Caco-2 (cell line): ENCODE data around the gene ITIH5. TPM values are rescaled to one million over a fixed set of nuclear protein-coding genes. Genes with fewer than 3 reads are reported as not detected.

Source experiments
- BruUV-seq: library from RNA; stranded (reverse); fragments of 400-500 nt; replicated peaks from 2 replicates; lab custom pipeline; 2021; lab: Mats Ljungman, UMichigan
- CTCF ChIA-PET: fragments of 300-600 bp; sonication (Branson Sonifier 250); formaldehyde crosslinking; loops from one replicate; lab custom pipeline; 2022; ENCODE audit warnings: antibody characterized with exemption; lab: Charles Lee
- POLR2A ChIA-PET: fragments of 300-600 bp; sonication (Branson Sonifier 250); formaldehyde crosslinking; loops from one replicate; lab custom pipeline; 2022; ENCODE audit warnings: antibody characterized with exemption; lab: Charles Lee
- DNase-seq, 2 experiments: peaks; one replicate each; pipeline versions ENCODE4 v3.0.0 to v3.0.0-alpha.2; 2020 to 2022
- H3K27me3 ChIP-seq: replicated peaks from 2 replicates; pipeline ENCODE4 v1.6.0; 2011; ENCODE audit warnings: low read length; ENCODE audit not compliant: control insufficient read depth, insufficient read depth
- H3K36me3 ChIP-seq: 2 replicates; pipeline ENCODE4 v1.5.1; 2011; ENCODE audit warnings: low read length; ENCODE audit not compliant: control insufficient read depth, insufficient read depth
- H3K4me1 ChIP-seq: fragments of 250-450 bp; sonication (Bioruptor Pico); 2 replicates; pipeline ENCODE4 v1.5.1; 2020; ENCODE audit warnings: mild to moderate bottlenecking
- H3K4me3 ChIP-seq: 2 replicates; pipeline ENCODE4 v1.5.1; 2011; ENCODE audit warnings: low read depth, mild to moderate bottlenecking, control low read depth, low read length
- H3K9me3 ChIP-seq: fragments of 250-450 bp; sonication (Bioruptor Pico); 2 replicates; pipeline ENCODE4 v1.5.1; 2020; ENCODE audit warnings: mild to moderate bottlenecking, moderate library complexity
- H3K27ac Mint-ChIP-seq: one replicate; pipeline ENCODE4 v1.8.0; 2022; ENCODE audit warnings: mixed read lengths; ENCODE audit not compliant: unreplicated experiment
- H3K27me3 Mint-ChIP-seq: one replicate; pipeline ENCODE4 v1.8.0; 2022; ENCODE audit warnings: mixed read lengths; ENCODE audit not compliant: insufficient read depth, unreplicated experiment
- H3K36me3 Mint-ChIP-seq: one replicate; pipeline ENCODE4 v1.8.0; 2022; ENCODE audit warnings: mild to moderate bottlenecking, mixed read lengths; ENCODE audit not compliant: insufficient read depth, unreplicated experiment
- H3K4me1 Mint-ChIP-seq: one replicate; pipeline ENCODE4 v1.8.0; 2022; ENCODE audit warnings: low read depth, mixed read lengths; ENCODE audit not compliant: unreplicated experiment
- H3K4me3 Mint-ChIP-seq: one replicate; pipeline ENCODE4 v1.8.0; 2022; ENCODE audit warnings: mild to moderate bottlenecking, moderate library complexity, mixed read lengths; ENCODE audit not compliant: unreplicated experiment
- H3K9me3 Mint-ChIP-seq: one replicate; pipeline ENCODE4 v1.8.0; 2022; ENCODE audit warnings: mixed read lengths; ENCODE audit not compliant: unreplicated experiment
- CTCF ChIP-seq, 2 experiments: fragments of 200-600 bp in 1 of 2; IDR thresholded peaks; 1 replicate in 1 of 2; 2 replicates in 1 of 2; pipeline versions ENCODE4 v1.5.1 to v1.8.0; 2011 to 2022; ENCODE audit warnings: antibody characterized with exemption in 1 of 2, control low read depth in 1 of 2, inconsistent platforms in 1 of 2, low read depth in 1 of 2, low read length in 1 of 2, mild to moderate bottlenecking in 1 of 2, moderate library complexity in 1 of 2; ENCODE audit not compliant: insufficient read depth in 1 of 2, severe bottlenecking in 1 of 2, unreplicated experiment in 1 of 2
- intact Hi-C: fragments of 100-400 bp; cut with micrococcal nuclease; formaldehyde crosslinking; loops from one replicate; pipeline ENCODE4 v1.10.0; 2022; ENCODE audit not compliant: unreplicated experiment
- total RNA-seq: library from RNA; stranded (reverse); gene quantifications from 2 replicates; pipeline ENCODE4 v1.2.3, GENCODE V29; 2022

Gene ITIH5
- total RNA-seq, 1 experiment from 2014 or later = 0.18 TPM

GRCh38 chr10:7518693-7519092, 148.1 kb downstream of the ITIH5 start:
- peaks cover 28% of the 10 kb centered on the region for H3K27me3 Mint-ChIP-seq
- no peaks in the 10 kb centered on the region for H3K4me1 Mint-ChIP-seq
- H3K4me1 ChIP-seq = no peaks in the 10 kb centered on the region
- no peak overlapping the region for H3K27ac Mint-ChIP-seq
- intact Hi-C loops = no loop called here
- H3K9me3 ChIP-seq = no peaks in the 10 kb centered on the region
- no peak overlapping the region for H3K4me3 Mint-ChIP-seq
- H3K9me3 Mint-ChIP-seq = no peaks in the 10 kb centered on the region
- no peaks in the 10 kb centered on the region for H3K36me3 ChIP-seq
- no TSS peak for BruUV-seq
- no peak overlapping the region for H3K4me3 ChIP-seq
- CTCF ChIA-PET = no interaction called here
- no peak for TF ChIP-seq CTCF (IDR thresholded peaks at IDR 0.05; ENCODE audit: insufficient read depth in 1 of 2, low read depth in 1 of 2, low read length in 1 of 2, severe bottlenecking in 1 of 2, unreplicated experiment in 1 of 2)
- no peaks in the 10 kb centered on the region for H3K36me3 Mint-ChIP-seq
- POLR2A ChIA-PET = no interaction called here
- H3K27me3 ChIP-seq = peaks cover 2% of the 10 kb centered on the region; the same call in 1 of the 2 replicates
- DNase-seq = no peak

- peaks cover 4% of the 10 kb centered on the region for H3K36me3 Mint-ChIP-seq
- H3K4me3 ChIP-seq = no peak overlapping the region
- no peak overlapping the region for H3K4me3 Mint-ChIP-seq
- no peaks in the 10 kb centered on the region for H3K36me3 ChIP-seq
- TF ChIP-seq CTCF (IDR thresholded peaks at IDR 0.05; ENCODE audit: insufficient read depth in 1 of 2, low read depth in 1 of 2, low read length in 1 of 2, severe bottlenecking in 1 of 2, unreplicated experiment in 1 of 2) = no peak
- no peak overlapping the region for H3K27ac Mint-ChIP-seq
- no peaks in the 10 kb centered on the region for H3K27me3 ChIP-seq
- no peaks in the 10 kb centered on the region for H3K4me1 Mint-ChIP-seq
- BruUV-seq = no TSS peak
- POLR2A ChIA-PET = interaction anchor here (0.5 kb wide), 1 partner anchor 966 kb away, joined by 7 read pairs; no protein-coding TSS in a partner anchor
- no peaks in the 10 kb centered on the region for H3K9me3 ChIP-seq
- no peaks in the 10 kb centered on the region for H3K4me1 ChIP-seq
- intact Hi-C loops = no loop called here
- CTCF ChIA-PET = interaction anchor here (1.3 kb wide), 1 partner anchor 10 kb away, joined by 4 read pairs; no protein-coding TSS in a partner anchor
- H3K9me3 Mint-ChIP-seq = no peaks in the 10 kb centered on the region
- no peak for DNase-seq
- peaks cover 20% of the 10 kb centered on the region for H3K27me3 Mint-ChIP-seq
These were observed 151.3 kb downstream of the ITIH5 start for GRCh38 chr10:7515439-7515838.

- Mint-ChIP-seq H3K27ac (no peak overlapping the region), H3K9me3 (no peaks in the 10 kb centered on the region), H3K4me3 (no peak overlapping the region), H3K36me3 (peaks cover 4% of the 10 kb centered on the region), H3K27me3 (peaks cover 20% of the 10 kb centered on the region), H3K4me1 (no peaks in the 10 kb centered on the region)
- H3K27me3 ChIP-seq = no peaks in the 10 kb centered on the region
- no peaks in the 10 kb centered on the region for H3K36me3 ChIP-seq
- H3K9me3 ChIP-seq = no peaks in the 10 kb centered on the region
- no peak for DNase-seq
- no TSS peak for BruUV-seq
- H3K4me3 ChIP-seq = no peak overlapping the region
- CTCF ChIA-PET = interaction anchor here (0.8 to 1.2 kb wide), 2 partner anchors 12 to 173 kb away, joined by 3 to 4 read pairs; no protein-coding TSS in a partner anchor
- intact Hi-C loops = no loop called here
- H3K4me1 ChIP-seq = no peaks in the 10 kb centered on the region
- TF ChIP-seq CTCF (IDR thresholded peaks at IDR 0.05; ENCODE audit: insufficient read depth in 1 of 2, low read depth in 1 of 2, low read length in 1 of 2, severe bottlenecking in 1 of 2, unreplicated experiment in 1 of 2) = no peak
- POLR2A ChIA-PET = no interaction called here
These were observed 152.8 kb downstream of the ITIH5 start for GRCh38 chr10:7513936-7514335.
